ENCODE measurements around the gene ELAC1. TPM values are rescaled to one million over a fixed set of nuclear protein-coding genes. Genes with fewer than 3 reads are reported as not detected.

The ELAC1 gene
- total and polyA plus RNA-seq, 11 donors = 2.3 to 7.2 (median 4.0) TPM

DNA sequence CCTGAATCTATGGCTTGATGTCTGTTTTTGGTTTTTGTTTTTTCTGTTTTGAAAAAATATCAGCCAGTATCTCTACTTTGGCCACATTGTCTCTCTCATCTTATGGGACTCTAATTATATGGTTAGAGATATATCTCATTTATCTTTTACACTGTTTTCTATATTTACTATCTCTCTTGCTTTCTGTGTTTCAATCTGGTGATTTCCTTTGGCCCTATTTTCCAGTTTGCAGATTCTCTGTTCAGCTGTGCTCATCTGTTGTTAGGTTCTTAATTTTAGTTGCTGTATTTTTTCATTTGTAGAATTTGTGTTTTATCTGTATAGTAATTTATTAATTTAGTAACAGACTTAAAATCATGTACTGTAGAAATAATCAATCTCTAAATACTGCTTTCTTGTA lies 41.3 kb upstream of the ELAC1 start:
- H3K4me1 ChIP-seq = no peaks in the 10 kb centered on the region
- no peak for DNase-seq
- no peaks in the 10 kb centered on the region for H3K27me3 ChIP-seq
- TF ChIP-seq, protein P1, sequence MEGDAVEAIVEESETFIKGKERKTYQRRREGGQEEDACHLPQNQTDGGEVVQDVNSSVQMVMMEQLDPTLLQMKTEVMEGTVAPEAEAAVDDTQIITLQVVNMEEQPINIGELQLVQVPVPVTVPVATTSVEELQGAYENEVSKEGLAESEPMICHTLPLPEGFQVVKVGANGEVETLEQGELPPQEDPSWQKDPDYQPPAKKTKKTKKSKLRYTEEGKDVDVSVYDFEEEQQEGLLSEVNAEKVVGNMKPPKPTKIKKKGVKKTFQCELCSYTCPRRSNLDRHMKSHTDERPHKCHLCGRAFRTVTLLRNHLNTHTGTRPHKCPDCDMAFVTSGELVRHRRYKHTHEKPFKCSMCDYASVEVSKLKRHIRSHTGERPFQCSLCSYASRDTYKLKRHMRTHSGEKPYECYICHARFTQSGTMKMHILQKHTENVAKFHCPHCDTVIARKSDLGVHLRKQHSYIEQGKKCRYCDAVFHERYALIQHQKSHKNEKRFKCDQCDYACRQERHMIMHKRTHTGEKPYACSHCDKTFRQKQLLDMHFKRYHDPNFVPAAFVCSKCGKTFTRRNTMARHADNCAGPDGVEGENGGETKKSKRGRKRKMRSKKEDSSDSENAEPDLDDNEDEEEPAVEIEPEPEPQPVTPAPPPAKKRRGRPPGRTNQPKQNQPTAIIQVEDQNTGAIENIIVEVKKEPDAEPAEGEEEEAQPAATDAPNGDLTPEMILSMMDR (IDR thresholded peaks at IDR 0.05) = no peak
- no peak for TF ChIP-seq POLR2A (IDR thresholded peaks at IDR 0.05)
- peaks cover 0 to 82% (median 74%) of the 10 kb centered on the region in 9 donors for H3K36me3 ChIP-seq
- intact Hi-C loops (cut with DNase I) = no loop called here
- H3K9me3 ChIP-seq = peaks cover 0 to 15% (median 0%) of the 10 kb centered on the region in 12 donors
- no peak overlapping the region for H3K27ac ChIP-seq
- no peak for ATAC-seq
- no peak overlapping the region for H3K4me3 ChIP-seq

DNA sequence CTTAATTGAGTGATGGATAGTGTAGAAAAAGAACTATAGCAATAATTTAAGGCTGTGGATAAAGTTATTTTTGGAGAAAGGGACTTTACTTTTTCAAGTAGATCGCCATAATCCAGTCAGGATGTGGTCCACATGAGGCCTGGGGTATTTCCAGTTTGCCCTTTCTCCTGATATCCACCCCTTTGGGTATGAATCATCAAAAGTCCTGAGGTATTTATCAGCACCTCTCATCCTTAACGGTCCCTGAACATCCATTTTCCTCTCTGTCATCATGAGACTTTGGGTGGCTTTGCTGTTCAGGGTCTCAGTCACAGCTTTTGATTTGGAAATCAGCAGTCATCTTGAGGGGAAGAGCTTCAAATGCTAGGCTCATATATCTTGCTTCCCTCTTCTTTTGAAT lies 39.3 kb upstream of the ELAC1 start:
- Histone ChIP-seq H3K9me3 (peaks cover 0 to 15% (median 0%) of the 10 kb centered on the region in 12 donors), H3K27me3 (no peaks in the 10 kb centered on the region), H3K36me3 (peaks cover 0 to 79% (median 71%) of the 10 kb centered on the region in 9 donors), H3K4me1 (no peaks in the 10 kb centered on the region), H3K4me3 (no peak overlapping the region), H3K27ac (no peak overlapping the region)
- DNase-seq (no peak), ATAC-seq (no peak)
- no peak for TF ChIP-seq POLR2A (IDR thresholded peaks at IDR 0.05)
- TF ChIP-seq, protein P1 (IDR thresholded peaks at IDR 0.05) = no peak
- intact Hi-C loops (cut with DNase I) = no loop called here
- whole genome bisulfite sequencing, 4 donors = 83 to 89% (median 86%) methylated on average over 2 of the region's 2 CpGs

DNA sequence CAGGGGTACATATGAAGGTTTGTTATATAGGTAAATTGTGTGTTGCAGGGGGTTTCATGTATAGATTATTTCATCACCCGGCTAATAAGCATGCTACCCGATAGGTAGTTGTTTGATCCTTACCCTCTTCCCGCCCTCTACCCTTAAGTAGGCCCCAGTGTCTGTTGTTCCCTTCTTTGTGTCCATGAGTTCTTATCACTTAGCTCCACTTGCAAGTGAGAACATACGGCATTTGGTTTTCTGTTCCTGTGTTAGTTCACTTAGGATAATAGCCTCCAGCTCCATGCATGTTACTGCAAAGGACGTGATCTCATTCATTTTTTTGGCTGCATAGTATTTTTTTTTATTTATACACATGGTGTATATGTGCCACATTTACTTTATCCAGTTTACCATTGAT lies 34.2 kb upstream of the ELAC1 start:
- no peaks in the 10 kb centered on the region for H3K9me3 ChIP-seq
- DNase-seq = no peak
- no peak for TF ChIP-seq POLR2A (IDR thresholded peaks at IDR 0.05)
- TF ChIP-seq, protein P1 (IDR thresholded peaks at IDR 0.05) = no peak
- 64 to 74% (median 68%) methylated on average over 5 of the region's 5 CpGs for WGBS, 4 donors
- H3K4me3 ChIP-seq = no peak overlapping the region
- no peaks in the 10 kb centered on the region for H3K4me1 ChIP-seq
- H3K27me3 ChIP-seq = no peaks in the 10 kb centered on the region
- intact Hi-C loops (cut with DNase I) = no loop called here
- no peak for ATAC-seq
- peaks cover 0 to 45% (median 26%) of the 10 kb centered on the region in 9 donors for H3K36me3 ChIP-seq
- no peak overlapping the region for H3K27ac ChIP-seq

DNA sequence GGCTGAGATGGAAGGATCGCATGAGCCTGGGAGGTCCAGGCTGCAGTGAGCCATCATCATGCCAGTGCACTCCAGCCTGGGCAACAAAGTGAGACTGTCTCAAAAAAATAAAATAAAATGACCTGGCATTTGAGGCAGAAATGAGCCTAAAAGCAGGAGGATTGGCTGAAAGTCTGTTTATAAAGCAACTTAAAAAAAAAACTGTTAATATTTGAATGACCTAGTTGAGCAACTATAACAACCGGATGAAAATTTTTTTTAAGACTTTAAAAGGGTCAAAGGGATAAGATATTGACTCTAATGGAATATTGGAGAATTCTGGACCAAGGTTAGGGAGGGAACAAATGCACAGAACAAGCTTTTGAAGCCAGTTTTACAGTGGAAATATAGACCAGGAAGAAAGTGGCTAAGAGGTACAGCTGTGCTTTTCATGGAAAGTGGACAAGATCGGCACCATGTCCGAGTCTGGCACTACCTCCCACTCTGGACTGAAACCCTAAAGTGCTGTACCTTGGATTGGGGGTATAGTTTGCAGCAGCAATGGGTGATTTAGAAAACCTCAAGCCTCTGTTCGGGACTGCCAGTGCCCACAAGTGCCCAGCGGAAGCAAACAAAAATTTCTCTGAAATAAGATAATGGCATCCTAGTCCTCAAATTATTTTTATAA lies 33.2 kb upstream of the ELAC1 start:
- DNase-seq (no peak), ATAC-seq (no peak)
- H3K4me3 ChIP-seq = no peak overlapping the region
- H3K27ac ChIP-seq = no peak overlapping the region
- intact Hi-C loops (cut with DNase I) = no loop called here
- peaks cover 0 to 40% (median 16%) of the 10 kb centered on the region in 9 donors for H3K36me3 ChIP-seq
- TF ChIP-seq, protein P1 (IDR thresholded peaks at IDR 0.05) = no peak
- no peak for TF ChIP-seq POLR2A (IDR thresholded peaks at IDR 0.05)
- WGBS, 4 donors = 95 to 98% (median 97%) methylated on average over 6 of the region's 6 CpGs
- no peaks in the 10 kb centered on the region for H3K27me3 ChIP-seq
- H3K4me1 ChIP-seq = no peaks in the 10 kb centered on the region
- no peaks in the 10 kb centered on the region for H3K9me3 ChIP-seq

Data from heart left ventricle (tissue), 16 donors.